GM18870 (cell line): ENCODE results near the gene RHAG.

Experiments used
- ATAC-seq: cut with Tn5 transposase; IDR thresholded peaks from one replicate; pipeline ENCODE4 v1.9.1; 2021; ENCODE audit warnings: moderate library complexity; ENCODE audit not compliant: unreplicated experiment

The RHAG gene

DNA sequence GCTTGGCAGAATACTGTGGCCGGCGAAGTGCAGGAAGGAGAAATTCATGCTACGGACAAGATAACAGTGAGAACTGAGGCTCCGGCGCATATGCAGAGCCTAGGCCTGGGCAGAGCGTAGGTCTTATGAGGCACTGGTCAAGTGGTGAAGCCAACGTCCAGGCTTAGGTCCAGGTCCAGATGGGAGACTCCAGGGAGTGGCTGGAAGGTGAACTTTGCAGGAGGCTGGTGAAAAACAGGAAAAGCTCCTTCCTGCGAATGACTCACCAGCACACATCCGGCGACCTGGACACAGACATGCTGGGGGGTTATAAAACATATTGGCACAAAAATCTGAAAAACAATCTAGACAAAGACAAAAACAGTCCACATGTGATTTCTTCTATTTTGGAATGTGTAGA lies 70.8 kb downstream of the RHAG start:
- no peak for ATAC-seq

GRCh38 chr6:49565261-49565660 lies 71.4 kb downstream of the RHAG start:
- no peak for ATAC-seq

GRCh38 chr6:49564552-49564951 lies 72.1 kb downstream of the RHAG start:
- no peak for ATAC-seq

- no peak for ATAC-seq
Measured at GRCh38 chr6:49563006-49563886, 73.4 kb downstream of the RHAG start.

DNA sequence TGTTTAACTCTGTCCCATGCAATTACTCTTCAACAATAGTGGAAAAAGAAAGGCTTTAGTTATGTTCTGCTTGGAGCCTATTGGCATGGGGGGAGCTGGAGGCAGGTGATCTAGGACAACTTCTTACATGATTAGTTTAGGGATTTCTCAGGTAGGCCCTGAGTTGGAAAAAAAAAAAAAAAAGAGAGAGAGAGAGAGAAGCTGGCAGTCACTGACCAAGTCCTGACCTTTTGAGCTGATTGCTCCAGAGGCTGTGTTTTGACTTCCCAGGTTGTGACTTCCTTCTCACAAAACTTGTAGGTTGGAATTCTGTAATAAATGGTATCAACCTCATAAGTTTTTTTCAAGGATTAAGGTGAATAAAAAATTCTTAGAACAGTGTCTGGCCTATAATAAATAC lies 78.4 kb downstream of the RHAG start:
- no peak for ATAC-seq

DNA sequence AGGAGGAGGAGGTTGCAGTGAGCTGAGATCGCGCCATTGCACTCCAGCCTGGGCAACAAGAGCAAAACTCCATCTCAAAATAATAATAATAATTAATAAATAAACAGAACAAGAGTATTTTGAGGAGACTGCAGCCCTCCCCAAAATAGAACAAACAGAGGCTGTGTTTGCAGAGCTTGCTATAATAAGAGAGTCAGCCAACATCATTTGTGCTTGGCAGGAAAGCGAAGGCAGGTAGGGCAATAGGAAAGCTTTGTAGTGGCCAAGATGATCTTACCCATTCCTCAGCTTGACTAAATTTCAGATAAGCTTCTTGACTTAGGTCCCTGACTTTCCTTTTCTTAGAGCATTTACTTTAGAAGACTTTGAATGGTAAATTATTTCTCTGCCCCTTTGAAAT lies 79.5 kb downstream of the RHAG start:
- ATAC-seq: no peak

GRCh38 chr6:49556429-49556837 lies 80.2 kb downstream of the RHAG start:
- no peak for ATAC-seq

DNA sequence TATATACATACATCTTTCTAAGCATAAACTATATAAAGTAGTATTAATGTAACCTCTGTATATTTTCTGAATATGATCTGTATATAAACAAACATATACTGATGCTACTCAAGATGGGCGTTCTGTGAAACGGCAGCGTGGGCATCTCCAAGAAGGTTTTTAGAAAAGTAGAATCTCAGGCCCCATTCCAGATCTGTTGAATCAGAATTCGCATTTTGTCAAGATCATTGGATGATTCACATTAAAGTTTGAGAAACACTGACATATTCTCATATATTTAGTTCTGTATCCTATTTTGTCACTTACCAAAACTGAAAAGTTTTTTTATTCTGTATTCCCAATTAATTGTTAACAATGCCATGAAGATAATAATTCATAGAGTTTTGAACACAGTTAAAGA lies 80.7 kb downstream of the RHAG start:
- no peak for ATAC-seq
